ENCODE results near the gene HOXA9.

DNA sequence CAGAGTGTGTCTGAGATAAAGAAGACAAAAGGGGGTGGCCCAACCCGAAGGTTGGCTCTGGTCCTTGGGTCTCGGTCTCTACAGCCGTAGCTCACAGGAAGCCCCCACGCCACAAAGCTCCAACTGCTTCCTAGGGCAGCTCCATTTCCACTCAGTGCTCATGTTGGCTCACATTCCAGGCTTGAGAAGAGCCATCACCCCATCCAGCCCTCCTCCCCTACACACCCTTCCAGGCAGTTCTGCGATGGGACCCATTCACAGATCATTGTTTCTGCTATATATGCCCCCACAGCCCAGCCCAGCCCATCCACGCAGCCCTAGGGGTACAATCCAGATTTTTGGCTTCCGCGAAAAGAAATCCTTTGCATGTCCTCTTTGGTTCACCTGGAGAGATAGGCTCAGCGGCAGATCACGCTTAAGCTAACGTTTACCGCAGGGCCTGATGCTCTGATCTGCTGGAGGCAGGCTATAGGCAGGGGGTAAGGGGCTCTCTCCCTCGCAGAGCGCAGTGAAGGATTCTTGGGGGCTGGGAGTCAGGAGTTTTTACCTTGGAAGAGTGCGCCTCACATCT, 25.9 kb upstream of the HOXA9 start:
- TF ChIP-seq SP1 (IDR thresholded peaks at IDR 0.05; ENCODE audit: low read depth), result no peak
- TF ChIP-seq, protein P1, sequence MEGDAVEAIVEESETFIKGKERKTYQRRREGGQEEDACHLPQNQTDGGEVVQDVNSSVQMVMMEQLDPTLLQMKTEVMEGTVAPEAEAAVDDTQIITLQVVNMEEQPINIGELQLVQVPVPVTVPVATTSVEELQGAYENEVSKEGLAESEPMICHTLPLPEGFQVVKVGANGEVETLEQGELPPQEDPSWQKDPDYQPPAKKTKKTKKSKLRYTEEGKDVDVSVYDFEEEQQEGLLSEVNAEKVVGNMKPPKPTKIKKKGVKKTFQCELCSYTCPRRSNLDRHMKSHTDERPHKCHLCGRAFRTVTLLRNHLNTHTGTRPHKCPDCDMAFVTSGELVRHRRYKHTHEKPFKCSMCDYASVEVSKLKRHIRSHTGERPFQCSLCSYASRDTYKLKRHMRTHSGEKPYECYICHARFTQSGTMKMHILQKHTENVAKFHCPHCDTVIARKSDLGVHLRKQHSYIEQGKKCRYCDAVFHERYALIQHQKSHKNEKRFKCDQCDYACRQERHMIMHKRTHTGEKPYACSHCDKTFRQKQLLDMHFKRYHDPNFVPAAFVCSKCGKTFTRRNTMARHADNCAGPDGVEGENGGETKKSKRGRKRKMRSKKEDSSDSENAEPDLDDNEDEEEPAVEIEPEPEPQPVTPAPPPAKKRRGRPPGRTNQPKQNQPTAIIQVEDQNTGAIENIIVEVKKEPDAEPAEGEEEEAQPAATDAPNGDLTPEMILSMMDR (IDR thresholded peaks at IDR 0.05 in 2 of 3, conservative IDR thresholded peaks at IDR 0.05 in 1 of 3; ENCODE audit: borderline replicate concordance in 1 of 3, insufficient read depth in 1 of 3, low read depth in 2 of 3, low read length in 2 of 3), result no peak
- TF ChIP-seq EZH2 (IDR thresholded peaks at IDR 0.05), result no peak
- no peak for TF ChIP-seq CEBPB (IDR thresholded peaks at IDR 0.05; ENCODE audit: low read depth)
- no peak for TF ChIP-seq POLR2A (IDR thresholded peaks at IDR 0.05; ENCODE audit: borderline replicate concordance, extremely low read depth, insufficient read depth, insufficient read length)
- TF ChIP-seq FOSL1 (IDR thresholded peaks at IDR 0.05; ENCODE audit: low read depth), result no peak
- TF ChIP-seq ZNF274 (IDR thresholded peaks at IDR 0.05; ENCODE audit: low read depth, low read length), result no peak
- TF ChIP-seq POLR2AphosphoS5 (IDR thresholded peaks at IDR 0.05; ENCODE audit: low read depth, low read length), result no peak
